ENCODE measurements around the gene HHLA2. TPM values are rescaled to one million over a fixed set of nuclear protein-coding genes. Genes with fewer than 3 reads are reported as not detected.

HHLA2 gene
- total RNA-seq, 2 donors from 2014 or later = not detected

GRCh38 chr3:108311797-108312196 lies 15.4 kb downstream of the HHLA2 start:
- Mint-ChIP-seq H3K4me3 (no peak overlapping the region), H3K27me3 (ENCODE audit: insufficient read depth) (no peaks in the 10 kb centered on the region), H3K9me3 (peaks cover 1% of the 10 kb centered on the region)

GRCh38 chr3:108312656-108313055 lies 16.3 kb downstream of the HHLA2 start:
- Mint-ChIP-seq H3K36me3 (ENCODE audit: low read depth) (no peaks in the 10 kb centered on the region), H3K27me3 (ENCODE audit: insufficient read depth) (no peaks in the 10 kb centered on the region), H3K4me3 (no peak overlapping the region), H3K9me3 (peaks cover 1% of the 10 kb centered on the region), H3K4me1 (no peaks in the 10 kb centered on the region), H3K27ac (no peak overlapping the region)
- Histone ChIP-seq H3K27me3 (ENCODE audit: control insufficient read depth, insufficient read depth, low read length, poor library complexity, severe bottlenecking) (no peaks in the 10 kb centered on the region), H3K36me3 (ENCODE audit: control insufficient read depth, insufficient read depth, low read length) (no peaks in the 10 kb centered on the region), H3K27ac (ENCODE audit: low read depth, low read length) (no peak overlapping the region), H3K9ac (ENCODE audit: extremely low read depth, low read length, poor library complexity, severe bottlenecking) (no peak overlapping the region), H3K9me3 (ENCODE audit: control insufficient read depth, low read length) (no peaks in the 10 kb centered on the region), H3K4me1 (ENCODE audit: control insufficient read depth, insufficient read depth, low read length) (no peaks in the 10 kb centered on the region), H3K4me3 (ENCODE audit: low read length) (no peak overlapping the region)
- 92 to 98% methylated on average over 1 of the region's 1 CpG for WGBS, 2 experiments (ENCODE audit: insufficient coverage in 1 of 2, insufficient read length in 1 of 2)
- TF ChIP-seq CTCF (conservative IDR thresholded peaks at IDR 0.05) = no peak
- no peak for DNase-seq

More at GRCh38 chr3:108311797-108312196, 15.4 kb downstream of the HHLA2 start:
- Mint-ChIP-seq H3K36me3 (ENCODE audit: low read depth) (no peaks in the 10 kb centered on the region), H3K4me1 (no peaks in the 10 kb centered on the region), H3K27ac (no peak overlapping the region)
- Histone ChIP-seq H3K4me3 (ENCODE audit: low read length) (no peak overlapping the region), H3K36me3 (ENCODE audit: control insufficient read depth, insufficient read depth, low read length) (no peaks in the 10 kb centered on the region), H3K27ac (ENCODE audit: low read depth, low read length) (no peak overlapping the region), H3K27me3 (ENCODE audit: control insufficient read depth, insufficient read depth, low read length, poor library complexity, severe bottlenecking) (no peaks in the 10 kb centered on the region), H3K4me1 (ENCODE audit: control insufficient read depth, insufficient read depth, low read length) (no peaks in the 10 kb centered on the region), H3K9ac (ENCODE audit: extremely low read depth, low read length, poor library complexity, severe bottlenecking) (no peak overlapping the region), H3K9me3 (ENCODE audit: control insufficient read depth, low read length) (no peaks in the 10 kb centered on the region)
- WGBS, 2 experiments (ENCODE audit: insufficient coverage in 1 of 2, insufficient read length in 1 of 2) = 81 to 92% methylated on average over 2 to 5 of the region's 5 CpGs
- DNase-seq = no peak
- TF ChIP-seq CTCF (conservative IDR thresholded peaks at IDR 0.05) = no peak

GRCh38 chr3:108315767-108316301 lies 19.5 kb downstream of the HHLA2 start:
- Mint-ChIP-seq H3K4me1 (no peaks in the 10 kb centered on the region), H3K27ac (no peak overlapping the region), H3K4me3 (no peak overlapping the region), H3K36me3 (ENCODE audit: low read depth) (no peaks in the 10 kb centered on the region), H3K9me3 (no peaks in the 10 kb centered on the region), H3K27me3 (ENCODE audit: insufficient read depth) (no peaks in the 10 kb centered on the region)
- Histone ChIP-seq H3K36me3 (ENCODE audit: control insufficient read depth, insufficient read depth, low read length) (no peaks in the 10 kb centered on the region), H3K4me3 (ENCODE audit: low read length) (no peak overlapping the region), H3K9me3 (ENCODE audit: control insufficient read depth, low read length) (no peaks in the 10 kb centered on the region), H3K27me3 (ENCODE audit: control insufficient read depth, insufficient read depth, low read length, poor library complexity, severe bottlenecking) (no peaks in the 10 kb centered on the region), H3K27ac (ENCODE audit: low read depth, low read length) (no peak overlapping the region), H3K9ac (ENCODE audit: extremely low read depth, low read length, poor library complexity, severe bottlenecking) (no peak overlapping the region), H3K4me1 (ENCODE audit: control insufficient read depth, insufficient read depth, low read length) (no peaks in the 10 kb centered on the region)
- TF ChIP-seq CTCF (conservative IDR thresholded peaks at IDR 0.05) = no peak
- DNase-seq = no peak
- 93% methylated on average over 1 of the region's 2 CpGs; no CpG with 5 or more reads in 1 of the 2 experiments for WGBS, 2 experiments (ENCODE audit: insufficient coverage in 1 of 2, insufficient read length in 1 of 2)
